Neural crest cell (in vitro differentiated cells): Measurements from ENCODE around the gene WDR45B. TPM values are rescaled to one million over a fixed set of nuclear protein-coding genes. Genes with fewer than 3 reads are reported as not detected.

Experiments
- DNase-seq: peaks from one replicate; pipeline ENCODE4 v3.0.0; 2021; ENCODE audit warnings: low read depth, mixed read lengths, low spot score
- H3K27ac Mint-ChIP-seq: one replicate; pipeline ENCODE4 v1.8.0; 2021; ENCODE audit warnings: mild to moderate bottlenecking, mixed read lengths; ENCODE audit not compliant: unreplicated experiment
- H3K27me3 Mint-ChIP-seq: 2 replicates; pipeline ENCODE4 v1.8.0; 2021; ENCODE audit warnings: low read depth, mild to moderate bottlenecking, mixed read lengths
- H3K36me3 Mint-ChIP-seq: 2 replicates; pipeline ENCODE4 v1.8.0; 2021; ENCODE audit warnings: low read depth, mild to moderate bottlenecking, mixed read lengths
- H3K4me1 Mint-ChIP-seq: 2 replicates; pipeline ENCODE4 v1.8.0; 2021; ENCODE audit warnings: mixed read lengths
- H3K4me3 Mint-ChIP-seq: one replicate; pipeline ENCODE4 v1.8.0; 2021; ENCODE audit warnings: mild to moderate bottlenecking, mixed read lengths
- H3K9me3 Mint-ChIP-seq: 2 replicates; pipeline ENCODE4 v1.8.0; 2021; ENCODE audit warnings: mixed read lengths
- total RNA-seq: library from RNA; stranded (reverse); gene quantifications from 2 replicates; pipeline ENCODE4 v1.2.1, GENCODE V29; 2021
- TF ChIP-seq, protein P1 (sequence below): fragments of 200-600 bp; sonication (generic); conservative IDR thresholded peaks from 2 replicates; pipeline ENCODE4 v1.5.0; 2021; ENCODE audit warnings: antibody characterized with exemption, mild to moderate bottlenecking

Gene WDR45B
- total RNA-seq, 1 donor from 2014 or later, result 57.1 TPM

- Mint-ChIP-seq H3K27ac (no peak overlapping the region), H3K4me1 (peaks cover 11% of the 10 kb centered on the region), H3K9me3 (no peaks in the 10 kb centered on the region), H3K27me3 (no peaks in the 10 kb centered on the region), H3K36me3 (peaks cover 3% of the 10 kb centered on the region), H3K4me3 (no peak overlapping the region)
- TF ChIP-seq, protein P1, sequence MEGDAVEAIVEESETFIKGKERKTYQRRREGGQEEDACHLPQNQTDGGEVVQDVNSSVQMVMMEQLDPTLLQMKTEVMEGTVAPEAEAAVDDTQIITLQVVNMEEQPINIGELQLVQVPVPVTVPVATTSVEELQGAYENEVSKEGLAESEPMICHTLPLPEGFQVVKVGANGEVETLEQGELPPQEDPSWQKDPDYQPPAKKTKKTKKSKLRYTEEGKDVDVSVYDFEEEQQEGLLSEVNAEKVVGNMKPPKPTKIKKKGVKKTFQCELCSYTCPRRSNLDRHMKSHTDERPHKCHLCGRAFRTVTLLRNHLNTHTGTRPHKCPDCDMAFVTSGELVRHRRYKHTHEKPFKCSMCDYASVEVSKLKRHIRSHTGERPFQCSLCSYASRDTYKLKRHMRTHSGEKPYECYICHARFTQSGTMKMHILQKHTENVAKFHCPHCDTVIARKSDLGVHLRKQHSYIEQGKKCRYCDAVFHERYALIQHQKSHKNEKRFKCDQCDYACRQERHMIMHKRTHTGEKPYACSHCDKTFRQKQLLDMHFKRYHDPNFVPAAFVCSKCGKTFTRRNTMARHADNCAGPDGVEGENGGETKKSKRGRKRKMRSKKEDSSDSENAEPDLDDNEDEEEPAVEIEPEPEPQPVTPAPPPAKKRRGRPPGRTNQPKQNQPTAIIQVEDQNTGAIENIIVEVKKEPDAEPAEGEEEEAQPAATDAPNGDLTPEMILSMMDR, result no peak
- DNase-seq, result no peak
Measured at GRCh38 chr17:82596296-82596695, 51.9 kb downstream of the WDR45B start.

DNA sequence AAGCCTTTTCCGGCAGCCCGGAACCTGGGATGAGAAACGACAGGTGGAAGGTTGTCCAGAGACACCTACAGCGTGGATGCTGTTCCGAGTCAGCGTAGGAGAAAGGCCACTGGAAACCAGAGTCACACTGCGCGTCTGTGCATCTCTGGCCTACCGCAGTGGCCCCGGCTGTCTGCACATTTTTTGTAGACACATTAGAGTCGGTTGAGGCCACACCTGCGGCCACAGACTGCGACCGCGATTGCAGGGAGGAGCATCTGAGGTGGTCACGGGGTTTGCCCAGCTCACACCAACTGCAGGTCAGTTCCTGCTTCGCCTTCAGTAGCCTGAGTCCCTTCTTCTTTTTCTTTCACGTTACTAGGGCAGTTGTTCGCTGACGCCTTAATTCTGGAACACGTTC is 52.4 kb downstream of the WDR45B start:
- Mint-ChIP-seq H3K36me3 (peaks cover 3% of the 10 kb centered on the region), H3K4me3 (no peak overlapping the region), H3K9me3 (no peaks in the 10 kb centered on the region), H3K27me3 (no peaks in the 10 kb centered on the region), H3K27ac (no peak overlapping the region), H3K4me1 (peaks cover 11% of the 10 kb centered on the region)
- TF ChIP-seq, protein P1, result no peak
- no peak for DNase-seq

DNA sequence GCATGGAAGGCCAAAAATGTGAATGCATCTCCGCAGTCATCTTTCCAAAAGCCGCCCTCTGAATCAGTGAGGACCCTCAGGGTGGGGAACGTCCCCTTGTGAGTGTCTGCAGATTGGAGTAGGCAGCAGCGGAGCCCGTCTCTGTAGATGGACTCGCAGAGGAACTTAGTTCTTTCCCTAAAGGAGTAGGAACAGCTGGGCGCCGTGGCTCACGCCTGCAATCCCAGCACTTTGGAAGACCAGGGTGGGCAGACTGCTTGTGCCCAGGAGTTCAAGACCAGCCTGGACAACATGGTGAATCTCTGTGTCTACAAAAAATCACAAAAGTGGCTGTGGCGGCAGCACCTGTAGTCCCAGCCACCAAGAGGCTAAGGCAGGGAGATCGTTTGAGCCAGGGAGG is 53.7 kb downstream of the WDR45B start:
- no peaks in the 10 kb centered on the region for H3K27me3 Mint-ChIP-seq
- TF ChIP-seq, protein P1, result no peak
- H3K4me1 Mint-ChIP-seq, result peaks cover 11% of the 10 kb centered on the region
- peak overlapping the region; percentile 57 for H3K27ac Mint-ChIP-seq
- peaks cover 5% of the 10 kb centered on the region for H3K36me3 Mint-ChIP-seq
- H3K9me3 Mint-ChIP-seq, result no peaks in the 10 kb centered on the region
- H3K4me3 Mint-ChIP-seq, result peak overlapping the region; percentile 4
- no peak for DNase-seq

- Mint-ChIP-seq H3K4me1 (peaks cover 11% of the 10 kb centered on the region), H3K36me3 (peaks cover 5% of the 10 kb centered on the region), H3K27me3 (no peaks in the 10 kb centered on the region), H3K27ac (no peak overlapping the region), H3K4me3 (no peak overlapping the region), H3K9me3 (no peaks in the 10 kb centered on the region)
- DNase-seq, result no peak
- TF ChIP-seq, protein P1, result no peak
Measured at GRCh38 chr17:82593590-82594087, 54.6 kb downstream of the WDR45B start.

GRCh38 chr17:82592767-82593589 is 55.3 kb downstream of the WDR45B start:
- peak; percentile 22 for DNase-seq
- no peak overlapping the region for H3K27ac Mint-ChIP-seq
- peak overlapping the region; percentile 72 for H3K4me3 Mint-ChIP-seq
- peaks cover 11% of the 10 kb centered on the region for H3K4me1 Mint-ChIP-seq
- TF ChIP-seq, protein P1, result no peak
- no peaks in the 10 kb centered on the region for H3K9me3 Mint-ChIP-seq
- H3K27me3 Mint-ChIP-seq, result no peaks in the 10 kb centered on the region
- peaks cover 5% of the 10 kb centered on the region for H3K36me3 Mint-ChIP-seq
